ENCODE results near the gene UBE2QL1.

The UBE2QL1 gene

GRCh38 chr5:6430418-6431028 lies 18.1 kb upstream of the UBE2QL1 start:
- no peak for DNase-seq

- no peak for DNase-seq
Measured at GRCh38 chr5:6431214-6432195, 17.2 kb upstream of the UBE2QL1 start.

- DNase-seq = no peak
Measured at GRCh38 chr5:6432206-6432605, 16.5 kb upstream of the UBE2QL1 start.

DNA sequence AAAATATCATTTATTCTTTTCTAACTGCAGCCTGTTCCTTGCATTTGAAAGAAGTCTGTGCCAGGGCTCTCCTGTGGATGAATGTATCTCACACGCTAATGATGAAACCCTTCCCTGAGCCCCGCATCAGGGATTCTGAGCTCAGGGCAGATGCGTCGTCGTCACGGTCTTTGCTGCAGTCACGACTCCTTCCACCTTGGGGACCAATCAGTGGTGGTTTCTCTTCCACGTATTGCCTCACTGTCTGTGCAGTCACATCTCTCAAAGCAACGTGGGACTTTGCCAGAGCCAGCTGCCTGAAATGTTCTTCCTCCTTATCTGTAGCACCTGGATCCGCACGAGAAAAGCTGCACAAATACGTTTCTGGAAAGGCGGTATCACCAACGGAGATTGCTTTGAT lies 13.9 kb upstream of the UBE2QL1 start:
- no peak for DNase-seq

DNA sequence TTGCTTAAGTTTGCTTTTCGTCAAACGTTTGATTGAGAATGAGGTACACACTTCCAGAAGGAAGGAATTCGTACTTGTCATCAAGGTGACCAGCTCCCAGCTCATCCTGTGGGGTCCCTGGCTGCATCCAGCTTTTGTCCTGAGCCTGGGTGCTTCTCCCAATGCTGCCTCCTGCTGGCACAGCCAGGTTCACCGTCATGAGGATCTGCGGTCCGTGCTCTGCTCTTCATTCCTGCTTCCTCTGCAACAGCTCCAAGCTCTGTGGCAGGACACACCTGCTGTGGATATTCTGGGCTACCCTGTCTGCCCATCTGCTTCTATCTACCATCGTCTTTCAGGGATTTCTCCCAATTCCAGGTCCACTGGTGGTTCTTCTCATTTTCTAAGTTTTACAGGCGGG lies 13.3 kb upstream of the UBE2QL1 start:
- DNase-seq = no peak

DNA sequence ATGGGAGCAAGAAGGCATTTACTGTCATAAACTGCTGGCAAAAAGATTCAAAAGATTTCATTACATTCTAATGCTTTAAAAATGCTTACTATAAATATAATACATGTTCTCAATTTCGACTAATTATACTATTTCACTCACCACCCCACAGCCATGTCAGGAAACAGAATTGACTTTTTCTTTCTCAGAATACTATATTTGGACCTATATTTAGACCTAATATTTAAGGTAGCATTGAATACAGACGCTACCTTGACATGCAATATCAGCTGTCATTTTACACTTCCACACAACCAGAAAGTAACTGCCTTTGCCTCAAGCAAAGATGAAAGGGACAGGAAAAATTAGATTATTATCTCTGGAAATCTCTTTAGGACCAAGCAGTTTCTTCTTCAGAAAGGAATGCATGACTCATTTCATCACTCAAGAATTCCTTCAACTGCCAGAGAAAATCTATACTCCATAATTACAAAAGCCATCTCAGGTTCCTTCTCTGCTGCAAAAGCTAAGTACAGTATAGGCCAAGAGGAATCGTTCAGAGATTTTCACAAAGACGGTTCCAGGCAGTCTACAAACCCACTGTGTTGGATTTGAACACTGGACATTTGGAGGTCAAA lies 11.8 kb upstream of the UBE2QL1 start:
- no peak for DNase-seq

DNA sequence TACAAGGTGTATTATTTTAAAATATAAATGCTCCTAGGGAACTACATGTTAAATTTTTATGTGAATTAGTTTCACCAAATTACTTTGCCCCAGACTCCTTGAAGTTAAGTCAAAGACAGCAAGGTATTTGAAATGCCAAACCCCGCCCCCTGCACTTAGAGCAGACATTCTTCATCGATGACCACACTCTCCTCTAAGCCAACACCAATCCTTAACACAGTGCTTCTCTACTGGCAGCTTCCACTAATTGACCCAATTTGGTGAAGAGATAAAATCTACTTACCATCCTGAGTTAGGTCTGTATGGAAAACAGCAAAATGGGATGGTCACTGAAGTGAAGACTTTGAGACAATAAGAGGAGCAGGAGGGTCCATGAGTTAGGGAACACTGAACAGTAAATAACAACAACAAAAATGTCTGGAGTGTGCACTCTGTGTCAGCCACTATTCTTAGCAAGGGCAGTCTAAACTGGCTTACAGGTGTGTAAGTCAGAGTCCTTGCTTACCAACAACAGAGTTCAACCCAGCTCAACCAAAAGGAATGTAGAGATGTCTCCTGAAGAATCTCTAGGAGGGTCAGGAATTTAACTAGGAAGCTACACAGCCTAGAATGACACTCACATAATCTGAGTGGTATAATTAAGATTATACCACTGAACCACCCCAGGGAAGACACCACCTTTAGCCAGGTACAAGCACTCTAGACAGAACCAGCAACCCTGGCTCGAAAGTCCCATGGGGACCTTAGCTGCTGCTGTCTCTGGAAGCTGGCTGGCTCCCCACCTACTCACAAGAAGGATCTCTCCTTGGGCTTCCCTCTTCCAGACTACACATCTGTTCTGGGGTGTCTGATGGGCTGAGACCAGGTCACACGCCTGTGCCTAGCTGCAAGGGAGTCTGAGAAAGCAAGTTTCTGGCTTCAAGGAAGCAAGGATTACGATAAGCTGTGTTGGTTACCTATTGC lies 8.8 kb upstream of the UBE2QL1 start:
- no peak for DNase-seq

DNA sequence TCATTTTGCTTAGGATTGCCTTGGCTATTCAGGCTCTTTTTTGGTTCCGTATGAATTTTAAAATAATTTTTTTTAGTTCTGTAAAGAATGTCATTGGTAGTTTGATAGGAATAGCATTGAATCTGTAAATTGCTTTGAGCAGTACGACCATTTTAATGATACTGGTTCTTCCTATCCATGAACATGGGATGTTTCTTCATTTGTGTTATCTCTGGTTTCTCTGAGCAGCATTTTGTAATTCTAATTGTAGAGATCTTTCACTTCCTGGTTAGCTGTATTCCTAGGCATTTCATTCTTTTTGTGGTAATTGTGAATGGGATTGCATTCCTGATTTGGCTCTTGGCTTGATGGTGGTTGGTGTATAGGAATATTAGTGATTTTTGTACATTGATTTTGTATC lies 6.3 kb upstream of the UBE2QL1 start:
- no peak for DNase-seq

DNA sequence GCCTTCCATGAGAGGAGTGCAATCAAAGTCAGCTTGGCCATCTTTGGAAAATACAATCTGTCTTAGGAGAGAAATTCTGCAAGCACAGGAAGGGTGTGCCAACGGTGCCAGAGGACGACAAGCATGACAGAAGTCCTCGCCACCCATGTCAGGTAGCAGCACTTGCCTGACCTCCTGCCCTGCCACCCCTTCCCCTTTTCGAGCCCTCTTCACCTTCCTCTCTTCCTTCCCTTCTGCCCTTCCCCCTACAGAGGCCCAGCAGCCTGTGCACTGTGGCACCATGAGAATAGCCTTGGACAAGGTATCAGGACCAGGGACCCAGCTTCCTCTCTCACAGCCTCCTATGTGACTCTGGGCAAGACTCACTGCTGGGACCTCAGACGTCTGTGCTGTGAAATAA lies 5.3 kb upstream of the UBE2QL1 start:
- DNase-seq = no peak

DNA sequence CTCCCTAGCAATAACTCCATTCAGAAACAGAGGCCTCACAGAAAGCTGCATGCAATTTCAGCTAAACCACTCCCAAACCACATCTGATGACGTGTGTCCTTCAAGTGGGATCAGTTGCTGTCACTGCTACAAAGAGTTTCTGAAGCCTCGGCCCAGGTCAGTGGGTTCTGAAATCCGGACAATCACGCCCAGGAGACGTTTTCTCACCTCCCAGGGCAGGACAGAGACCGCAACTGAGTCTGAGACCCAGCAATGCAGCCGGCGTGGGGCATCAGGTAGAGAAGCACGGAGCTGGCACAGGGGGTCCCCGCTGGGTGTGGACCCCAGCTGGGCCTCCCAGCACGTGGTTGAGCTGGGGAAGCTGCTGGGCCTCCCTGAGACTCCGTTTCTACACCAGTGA lies 2.6 kb upstream of the UBE2QL1 start:
- DNase-seq = no peak

- DNase-seq = no peak
Measured at GRCh38 chr5:6446626-6447309, 1.9 kb upstream of the UBE2QL1 start.

DNA sequence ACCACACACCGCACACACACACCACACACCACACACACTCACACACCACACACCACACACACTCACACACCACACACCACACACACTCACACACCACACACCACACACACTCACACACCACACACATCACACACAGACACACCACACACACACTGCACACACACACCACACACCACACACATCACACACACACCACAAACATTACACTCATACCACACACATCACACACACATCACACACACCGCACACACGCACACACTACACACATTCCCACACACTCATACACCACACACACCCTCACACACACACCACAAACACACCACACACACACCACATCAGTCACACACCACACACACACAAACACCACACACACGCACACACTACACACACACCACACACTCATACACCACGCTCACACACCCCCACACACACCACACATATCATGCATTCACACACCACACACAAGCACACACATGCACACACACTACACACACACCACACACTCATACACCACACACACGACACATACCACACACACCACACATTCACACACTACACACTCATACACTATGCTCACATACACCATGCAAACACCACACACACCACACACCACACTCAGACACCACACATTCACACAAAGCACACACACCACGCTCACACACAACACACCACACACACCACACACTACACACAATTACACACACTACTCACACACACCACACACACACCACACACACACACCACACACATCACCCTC lies 1.1 kb upstream of the UBE2QL1 start:
- no peak for DNase-seq

DNA sequence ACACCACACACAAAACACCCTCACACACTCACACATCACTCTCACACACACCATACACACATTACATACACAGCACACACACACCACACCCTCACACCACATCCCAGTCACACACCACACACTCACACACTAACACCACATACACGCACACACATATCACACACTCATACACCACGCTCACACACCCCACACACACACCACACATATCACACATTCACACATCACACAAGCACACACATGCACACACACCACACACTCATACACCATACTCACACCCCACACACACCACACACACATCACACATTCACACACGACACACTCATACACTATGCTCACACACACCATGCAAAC lies 543 bp upstream of the UBE2QL1 start:
- no peak for DNase-seq

- DNase-seq = no peak
Measured at GRCh38 chr5:6449465-6450158, 953 bp downstream of the UBE2QL1 start.

GRCh38 chr5:6450319-6450833 lies 1.7 kb downstream of the UBE2QL1 start:
- no peak for DNase-seq

- DNase-seq = no peak
Measured at GRCh38 chr5:6452622-6453504, 4.2 kb downstream of the UBE2QL1 start.

- DNase-seq = no peak
Measured at GRCh38 chr5:6453937-6454560, 5.4 kb downstream of the UBE2QL1 start.

DNA sequence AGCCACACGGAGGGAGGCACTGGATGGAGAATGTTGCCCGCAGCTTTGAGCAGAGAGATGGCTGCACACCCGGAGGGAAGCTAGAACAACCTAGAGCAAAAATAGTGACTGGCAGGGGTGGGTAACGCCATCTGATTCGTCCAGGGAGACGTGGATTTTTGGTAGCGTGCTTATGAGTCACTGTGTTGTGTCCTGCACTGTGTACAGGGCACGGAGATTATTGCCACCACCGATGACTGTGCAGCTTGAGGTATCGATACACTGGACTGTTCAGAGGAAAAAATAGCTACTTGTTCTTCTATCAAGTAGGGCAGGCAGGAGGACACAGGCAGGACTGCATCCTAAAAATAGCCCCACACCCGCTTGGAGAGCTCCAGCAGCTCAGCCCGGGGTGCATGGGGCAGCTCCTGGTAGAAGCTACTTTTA lies 6.0 kb downstream of the UBE2QL1 start:
- no peak for DNase-seq

Data from activated naive CD4-positive, alpha-beta T cell (primary cell).